Liver (tissue), 9 donors: ENCODE measurements around the gene WWC1. TPM values are rescaled to one million over a fixed set of nuclear protein-coding genes. Genes with fewer than 3 reads are reported as not detected.

Experiments used
- DNase-seq: peaks from one replicate; pipeline ENCODE4 v3.0.0-alpha.2; 2017; ENCODE audit warnings: low spot score
- H3K27ac ChIP-seq, 2 donors: one replicate each; pipeline ENCODE4 v1.7.0; 2013; ENCODE audit warnings: inconsistent platforms in 2 of 2, low read length in 2 of 2, control low read depth in 1 of 2, low read depth in 1 of 2, mild to moderate bottlenecking in 1 of 2
- H3K27me3 ChIP-seq, 4 donors: one replicate each; pipeline versions ENCODE4 v1.6.1 to v1.7.0; 2013; ENCODE audit warnings: low read length in 3 of 4, inconsistent platforms in 1 of 4, mild to moderate bottlenecking in 1 of 4, moderate library complexity in 1 of 4; ENCODE audit not compliant: control insufficient read depth in 4 of 4, insufficient read depth in 4 of 4
- H3K36me3 ChIP-seq, 4 donors: one replicate each; pipeline versions ENCODE4 v1.6.1 to v1.7.0; 2013; ENCODE audit warnings: low read length in 3 of 4, mild to moderate bottlenecking in 3 of 4, low read depth in 1 of 4, moderate library complexity in 1 of 4; ENCODE audit not compliant: control insufficient read depth in 4 of 4, insufficient read depth in 3 of 4
- H3K4me1 ChIP-seq, 4 donors: one replicate each; pipeline versions ENCODE4 v1.6.1 to v1.7.0; 2013; ENCODE audit warnings: low read length in 3 of 4, mild to moderate bottlenecking in 3 of 4, moderate library complexity in 1 of 4; ENCODE audit not compliant: control insufficient read depth in 4 of 4, insufficient read depth in 4 of 4
- H3K4me3 ChIP-seq, 3 donors: one replicate each; pipeline versions ENCODE4 v1.6.1 to v1.7.0; 2013; ENCODE audit warnings: low read length in 3 of 3, control low read depth in 1 of 3, low read depth in 1 of 3, mild to moderate bottlenecking in 1 of 3
- H3K9ac ChIP-seq, 2 donors: one replicate each; pipeline ENCODE4 v1.7.0; 2013; ENCODE audit warnings: low read length in 2 of 2, mild to moderate bottlenecking in 2 of 2, moderate library complexity in 2 of 2, control low read depth in 1 of 2, low read depth in 1 of 2
- H3K9me3 ChIP-seq, 4 donors: one replicate each; pipeline versions ENCODE4 v1.6.1 to v1.7.0; 2013; ENCODE audit warnings: low read length in 3 of 4; ENCODE audit not compliant: control insufficient read depth in 4 of 4
- CTCF ChIP-seq: fragments of 150-350 bp; IDR thresholded peaks from 2 replicates; pipeline ENCODE4 v1.5.1; 2017; ENCODE audit warnings: improper control_type of control experiment, low read depth, low read length; ENCODE audit not compliant: missing input control
- EGR1 ChIP-seq, 2 donors: IDR thresholded peaks; 2 replicates each; pipeline ENCODE4 v1.6.1; 2016 to 2018; ENCODE audit warnings: antibody characterized with exemption in 2 of 2, low read depth in 2 of 2
- FOXA1 ChIP-seq: IDR thresholded peaks from 2 replicates; pipeline ENCODE4 v1.6.1; 2016; ENCODE audit warnings: antibody characterized with exemption
- FOXA2 ChIP-seq: IDR thresholded peaks from 2 replicates; pipeline ENCODE4 v1.6.1; 2016; ENCODE audit warnings: antibody characterized with exemption
- GABPA ChIP-seq, 2 donors: IDR thresholded peaks in 1 of 2; conservative IDR thresholded peaks in 1 of 2; 2 replicates each; pipeline ENCODE4 v1.6.1; 2016; ENCODE audit warnings: antibody characterized with exemption in 2 of 2, mild to moderate bottlenecking in 1 of 2, moderate library complexity in 1 of 2
- HNF4A ChIP-seq, 2 donors: conservative IDR thresholded peaks; 2 replicates each; pipeline ENCODE4 v1.6.1; 2016; ENCODE audit warnings: antibody characterized with exemption in 2 of 2, mild to moderate bottlenecking in 2 of 2
- HNF4G ChIP-seq: IDR thresholded peaks from 2 replicates; pipeline ENCODE4 v1.6.1; 2016; ENCODE audit warnings: antibody characterized with exemption
- JUND ChIP-seq, 2 donors: IDR thresholded peaks; 2 replicates each; pipeline ENCODE4 v1.6.1; 2016; ENCODE audit warnings: antibody characterized with exemption in 2 of 2
- MAX ChIP-seq: IDR thresholded peaks from 2 replicates; pipeline ENCODE4 v1.6.1; 2016; ENCODE audit warnings: antibody characterized with exemption
- NR2F2 ChIP-seq: IDR thresholded peaks from 2 replicates; pipeline ENCODE4 v1.6.1; 2016; ENCODE audit warnings: antibody characterized with exemption
- RAD21 ChIP-seq, 2 donors: IDR thresholded peaks; 2 replicates each; pipeline ENCODE4 v1.6.1; 2016; ENCODE audit warnings: antibody characterized with exemption in 2 of 2, mild to moderate bottlenecking in 2 of 2
- REST ChIP-seq: IDR thresholded peaks from 2 replicates; pipeline ENCODE4 v1.6.1; 2016; ENCODE audit warnings: antibody characterized with exemption, mild to moderate bottlenecking
- RXRA ChIP-seq, 2 donors: IDR thresholded peaks; 2 replicates each; pipeline ENCODE4 v1.6.1; 2017 to 2018; ENCODE audit warnings: antibody characterized with exemption in 2 of 2, mild to moderate bottlenecking in 1 of 2
- SP1 ChIP-seq: IDR thresholded peaks from 2 replicates; pipeline ENCODE4 v1.6.1; 2018; ENCODE audit warnings: antibody characterized with exemption, mild to moderate bottlenecking
- TAF1 ChIP-seq: conservative IDR thresholded peaks from 2 replicates; pipeline ENCODE4 v1.6.1; 2016; ENCODE audit warnings: antibody characterized with exemption, mild to moderate bottlenecking
- YY1 ChIP-seq: IDR thresholded peaks from 2 replicates; pipeline ENCODE4 v1.6.1; 2016; ENCODE audit warnings: antibody characterized with exemption, mild to moderate bottlenecking
- ZBTB33 ChIP-seq: IDR thresholded peaks from 2 replicates; pipeline ENCODE4 v1.6.1; 2016; ENCODE audit warnings: antibody characterized with exemption
- WGBS: extraction: QIAGEN DNeasy Blood & Tissue Kit; methylation state at CpG from one replicate; pipeline ENCODE4 v1.1.7; 2013; 5-methylcytosine and 5-hydroxymethylcytosine counted together
- polyA plus RNA-seq, 2 donors: library from polyadenylated mRNA; stranded (reverse) in 1 of 2; unstranded in 1 of 2; fragments of 200-250 nt in 1 of 2; fragments of >200 nt in 1 of 2; fragmentation: Nextera tagmentation in 1 of 2; extraction: Ambion mirVana in 1 of 2; gene quantifications; one replicate each; pipeline versions ENCODE4 v1.2.1 to v1.2.3, GENCODE V29; 2013 to 2015
- total RNA-seq, 2 donors: library from RNA; depleted of rRNA; stranded (reverse); fragments of >200 nt; gene quantifications; one replicate each; pipeline ENCODE4 v1.2.3, GENCODE V29; 2014
- TF ChIP-seq, protein P1 (sequence below): IDR thresholded peaks from 2 replicates; pipeline ENCODE4 v1.6.1; 2016; ENCODE audit warnings: antibody characterized with exemption
- donor health status: healthy.
- donor health status: healthy.
- donor health status: healthy.
- donor health status: healthy.
- donor health status: healthy.

Gene WWC1
- total and polyA plus RNA-seq, 4 donors, result 5.9 to 25.1 (median 14.8) TPM

DNA sequence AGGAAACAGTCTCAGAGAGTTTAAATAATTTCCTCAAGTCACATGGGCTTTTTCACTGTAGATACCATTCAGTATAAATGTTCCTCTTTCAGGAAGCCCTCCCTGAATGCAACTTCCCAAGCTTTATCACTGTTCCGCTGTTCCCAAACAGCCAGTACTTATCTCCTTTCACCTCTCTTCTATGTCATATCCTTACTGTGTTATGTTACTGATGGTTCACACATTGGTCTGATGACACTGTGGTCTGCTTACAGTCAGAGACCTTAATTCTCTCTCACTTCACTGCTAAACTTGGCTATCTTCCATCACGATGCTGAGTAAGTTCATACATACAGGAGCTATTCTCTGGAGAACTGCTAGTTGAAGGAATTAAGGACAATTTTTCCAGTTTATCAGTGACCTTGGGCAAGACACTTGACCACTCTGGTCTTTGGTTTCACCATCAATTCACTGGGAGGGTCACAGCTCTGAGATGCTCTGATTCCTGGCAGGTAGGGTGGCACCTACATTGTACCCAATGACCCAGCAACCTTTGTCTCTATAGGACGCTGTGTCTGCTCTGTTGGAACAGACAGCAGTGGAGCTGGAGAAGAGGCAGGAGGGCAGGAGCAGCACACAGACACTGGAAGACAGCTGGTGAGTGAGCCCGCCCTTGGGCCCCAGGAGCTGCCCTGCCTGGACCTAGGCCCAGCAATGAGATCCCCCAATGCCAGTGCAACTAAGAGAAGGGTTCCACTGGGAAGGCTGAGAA is 152.7 kb downstream of the WWC1 start:
- H3K9ac ChIP-seq, result no peak overlapping the region
- H3K36me3 ChIP-seq, result peaks cover 5 to 56% (median 33%) of the 10 kb centered on the region in 4 donors
- no peaks in the 10 kb centered on the region for H3K9me3 ChIP-seq
- TF ChIP-seq HNF4A (conservative IDR thresholded peaks at IDR 0.05), result no peak
- TF ChIP-seq EGR1 (IDR thresholded peaks at IDR 0.05; ENCODE audit: low read depth in 2 of 2), result no peak
- no peak for TF ChIP-seq JUND (IDR thresholded peaks at IDR 0.05)
- no peak for TF ChIP-seq NR2F2
- TF ChIP-seq ZBTB33, result no peak
- TF ChIP-seq MAX, result no peak
- TF ChIP-seq FOXA2, result no peak
- no peak for TF ChIP-seq FOXA1
- no peaks in the 10 kb centered on the region for H3K4me1 ChIP-seq
- H3K4me3 ChIP-seq, result no peak overlapping the region
- 90% methylated on average over 4 of the region's 4 CpGs for WGBS
- DNase-seq, result no peak
- H3K27ac ChIP-seq, result no peak overlapping the region
- H3K27me3 ChIP-seq, result no peaks in the 10 kb centered on the region

GRCh38 chr5:168446983-168447619 is 155.7 kb downstream of the WWC1 start:
- Histone ChIP-seq H3K9ac (no peak overlapping the region), H3K27ac (no peak overlapping the region), H3K27me3 (no peaks in the 10 kb centered on the region), H3K4me1 (no peaks in the 10 kb centered on the region), H3K36me3 (peaks cover 5 to 47% (median 34%) of the 10 kb centered on the region in 4 donors), H3K9me3 (no peaks in the 10 kb centered on the region), H3K4me3 (no peak overlapping the region)
- no peak for DNase-seq
- WGBS, result 90% methylated on average over 10 of the region's 10 CpGs
- TF ChIP-seq, protein P1, sequence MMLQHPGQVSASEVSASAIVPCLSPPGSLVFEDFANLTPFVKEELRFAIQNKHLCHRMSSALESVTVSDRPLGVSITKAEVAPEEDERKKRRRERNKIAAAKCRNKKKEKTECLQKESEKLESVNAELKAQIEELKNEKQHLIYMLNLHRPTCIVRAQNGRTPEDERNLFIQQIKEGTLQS, result no peak
- TF ChIP-seq HNF4A (conservative IDR thresholded peaks at IDR 0.05) (no peak), HNF4G (no peak), JUND (IDR thresholded peaks at IDR 0.05) (no peak), FOXA2 (no peak), SP1 (no peak), RAD21 (IDR thresholded peaks at IDR 0.05) (no peak), MAX (no peak), TAF1 (no peak), RXRA (IDR thresholded peaks at IDR 0.05) (no peak), REST (no peak), EGR1 (IDR thresholded peaks at IDR 0.05; ENCODE audit: low read depth in 2 of 2) (no peak), YY1 (no peak), GABPA (IDR thresholded peaks at IDR 0.05 in 1 of 2, conservative IDR thresholded peaks at IDR 0.05 in 1 of 2) (no peak), CTCF (no peak), FOXA1 (no peak)
